HCT116 (cell line): Measurements from ENCODE around the gene IMMP2L.

Experiments used
- CTCF ChIP-seq, 3 experiments: fragments of 200-600 bp in 1 of 3; sonication (generic) in 1 of 3; IDR thresholded peaks in 2 of 3; conservative IDR thresholded peaks in 1 of 3; 2 replicates each; pipeline ENCODE4 v1.5.1; 2012 to 2017; ENCODE audit warnings: low read depth in 2 of 3, low read length in 2 of 3, antibody characterized with exemption in 1 of 3, borderline replicate concordance in 1 of 3, control low read depth in 1 of 3, mild to moderate bottlenecking in 1 of 3, mixed read lengths in 1 of 3, mixed run types in 1 of 3, moderate library complexity in 1 of 3; ENCODE audit not compliant: insufficient read depth in 1 of 3
- EGR1 ChIP-seq: IDR thresholded peaks from 2 replicates; pipeline ENCODE4 v1.6.1; 2012; ENCODE audit warnings: low read depth
- EZH2 ChIP-seq: fragments of 200-600 bp; sonication (generic); IDR thresholded peaks from 2 replicates; pipeline ENCODE4 v1.6.1; 2017; ENCODE audit warnings: antibody characterized with exemption, mixed run types
- EZH2phosphoT487 ChIP-seq: fragments of 200-600 bp; IDR thresholded peaks from 2 replicates; pipeline ENCODE4 v1.6.1; 2018; ENCODE audit warnings: antibody characterized with exemption, borderline replicate concordance
- JUND ChIP-seq: IDR thresholded peaks from 2 replicates; pipeline ENCODE4 v1.6.1; 2012
- MAX ChIP-seq: IDR thresholded peaks from 2 replicates; pipeline ENCODE4 v1.6.1; 2012
- POLR2A ChIP-seq: IDR thresholded peaks from 2 replicates; pipeline ENCODE4 v1.7.0; 2011; ENCODE audit warnings: borderline replicate concordance; ENCODE audit not compliant: insufficient read depth, insufficient read length; ENCODE audit errors: extremely low read depth
- POLR2AphosphoS5 ChIP-seq: IDR thresholded peaks from 2 replicates; pipeline ENCODE4 v1.6.1; 2011; ENCODE audit warnings: mild to moderate bottlenecking, low read depth, low read length, moderate library complexity
- RAD21 ChIP-seq: IDR thresholded peaks from 2 replicates; pipeline ENCODE4 v1.6.1; 2012; ENCODE audit warnings: low read depth, mild to moderate bottlenecking
- REST ChIP-seq: IDR thresholded peaks from 2 replicates; pipeline ENCODE4 v1.6.1; 2012; ENCODE audit warnings: low read depth
- SIN3A ChIP-seq: IDR thresholded peaks from 2 replicates; pipeline ENCODE4 v1.6.1; 2012; ENCODE audit warnings: low read depth
- SRF ChIP-seq: IDR thresholded peaks from 2 replicates; pipeline ENCODE4 v1.6.1; 2012; ENCODE audit warnings: low read depth
- ZNF274 ChIP-seq: fragments of 200-500 bp; sonication (Bioruptor generic); IDR thresholded peaks from 2 replicates; pipeline ENCODE4 v1.6.1; 2014; ENCODE audit warnings: mild to moderate bottlenecking, low read depth, low read length, inconsistent platforms

- no peak for TF ChIP-seq REST
- TF ChIP-seq MAX: no peak
- TF ChIP-seq ZNF274: no peak
- no peak for TF ChIP-seq CTCF (IDR thresholded peaks at IDR 0.05 in 2 of 3, conservative IDR thresholded peaks at IDR 0.05 in 1 of 3; ENCODE audit: borderline replicate concordance in 1 of 3, insufficient read depth in 1 of 3, low read depth in 2 of 3, low read length in 2 of 3)
- TF ChIP-seq RAD21: no peak
- TF ChIP-seq JUND: no peak
- no peak for TF ChIP-seq POLR2A
- TF ChIP-seq POLR2AphosphoS5: no peak
- TF ChIP-seq EZH2: no peak
- no peak for TF ChIP-seq SIN3A
- TF ChIP-seq EZH2phosphoT487: no peak
- no peak for TF ChIP-seq EGR1
- no peak for TF ChIP-seq SRF
Measured at GRCh38 chr7:111508387-111508786, 53.9 kb downstream of the IMMP2L start.
